Measurements from ENCODE around the gene RASGRF1.

- TF ChIP-seq, protein P1, sequence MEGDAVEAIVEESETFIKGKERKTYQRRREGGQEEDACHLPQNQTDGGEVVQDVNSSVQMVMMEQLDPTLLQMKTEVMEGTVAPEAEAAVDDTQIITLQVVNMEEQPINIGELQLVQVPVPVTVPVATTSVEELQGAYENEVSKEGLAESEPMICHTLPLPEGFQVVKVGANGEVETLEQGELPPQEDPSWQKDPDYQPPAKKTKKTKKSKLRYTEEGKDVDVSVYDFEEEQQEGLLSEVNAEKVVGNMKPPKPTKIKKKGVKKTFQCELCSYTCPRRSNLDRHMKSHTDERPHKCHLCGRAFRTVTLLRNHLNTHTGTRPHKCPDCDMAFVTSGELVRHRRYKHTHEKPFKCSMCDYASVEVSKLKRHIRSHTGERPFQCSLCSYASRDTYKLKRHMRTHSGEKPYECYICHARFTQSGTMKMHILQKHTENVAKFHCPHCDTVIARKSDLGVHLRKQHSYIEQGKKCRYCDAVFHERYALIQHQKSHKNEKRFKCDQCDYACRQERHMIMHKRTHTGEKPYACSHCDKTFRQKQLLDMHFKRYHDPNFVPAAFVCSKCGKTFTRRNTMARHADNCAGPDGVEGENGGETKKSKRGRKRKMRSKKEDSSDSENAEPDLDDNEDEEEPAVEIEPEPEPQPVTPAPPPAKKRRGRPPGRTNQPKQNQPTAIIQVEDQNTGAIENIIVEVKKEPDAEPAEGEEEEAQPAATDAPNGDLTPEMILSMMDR (IDR thresholded peaks at IDR 0.05), result no peak
- no peak for TF ChIP-seq POLR2A (IDR thresholded peaks at IDR 0.05)
Measured at GRCh38 chr15:79088426-79089205, 2.0 kb downstream of the RASGRF1 start.
